OCI-LY7 (cell line): ENCODE measurements around the gene LRP4. TPM values are rescaled to one million over a fixed set of nuclear protein-coding genes. Genes with fewer than 3 reads are reported as not detected.
A peak's percentile ranks its signal among the peaks of the same experiment; 100 is the strongest.

Source experiments
- BruUV-seq: library from RNA; stranded (reverse); fragments of 400-500 nt; replicated peaks from 2 replicates; lab custom pipeline; 2021; lab: Mats Ljungman, UMichigan
- CTCF ChIA-PET: fragments of 300-600 bp; sonication (Branson Sonifier 250); formaldehyde crosslinking; loops from one replicate; lab custom pipeline; 2022; ENCODE audit warnings: antibody characterized with exemption; ENCODE audit not compliant: unreplicated experiment; lab: Charles Lee
- POLR2A ChIA-PET: fragments of 300-600 bp; sonication (Branson Sonifier 250); formaldehyde crosslinking; loops from one replicate; lab custom pipeline; 2022; ENCODE audit warnings: antibody characterized with exemption; lab: Charles Lee
- DNase-seq: peaks from one replicate; pipeline ENCODE4 v3.0.0-alpha.2; 2015; ENCODE audit warnings: low spot score
- H2AFZ ChIP-seq: fragments of 200-600 bp; sonication (generic), shearing (Covaris generic); 2 replicates; pipeline ENCODE4 v1.6.1; 2014; ENCODE audit warnings: mild to moderate bottlenecking, antibody characterized with exemption, low read length, moderate library complexity
- H3K27ac ChIP-seq: fragments of 200-600 bp; sonication (generic); 2 replicates; pipeline ENCODE4 v1.5.1; 2014; ENCODE audit warnings: mixed run types, low read depth, mild to moderate bottlenecking, moderate library complexity, low read length, inconsistent platforms; ENCODE audit not compliant: poor library complexity, severe bottlenecking
- H3K36me3 ChIP-seq: fragments of 200-600 bp; sonication (generic); 2 replicates; pipeline ENCODE4 v1.6.1; 2014; ENCODE audit warnings: mild to moderate bottlenecking, antibody characterized with exemption, low read length, moderate library complexity, mixed read lengths; ENCODE audit not compliant: insufficient read depth
- H3K4me1 ChIP-seq: fragments of 200-600 bp; sonication (generic); 2 replicates; pipeline ENCODE4 v1.5.1; 2014; ENCODE audit warnings: mild to moderate bottlenecking, low read length; ENCODE audit not compliant: insufficient read depth, poor library complexity, severe bottlenecking
- H3K4me2 ChIP-seq: fragments of 200-600 bp; sonication (generic); 2 replicates; pipeline ENCODE4 v1.6.1; 2014; ENCODE audit warnings: mild to moderate bottlenecking, low read length
- H3K4me3 ChIP-seq: fragments of 200-600 bp; sonication (generic); 2 replicates; pipeline ENCODE4 v1.5.1; 2014; ENCODE audit warnings: mild to moderate bottlenecking, low read depth, low read length; ENCODE audit not compliant: poor library complexity, severe bottlenecking
- H3K79me2 ChIP-seq: fragments of 200-600 bp; sonication (generic); 2 replicates; pipeline ENCODE4 v1.6.1; 2016; ENCODE audit warnings: low read depth, mild to moderate bottlenecking, low read length, moderate library complexity, mixed read lengths; ENCODE audit not compliant: insufficient read depth
- H3K9me2 ChIP-seq: fragments of 200-600 bp; sonication (generic); 2 replicates; pipeline ENCODE4 v1.6.1; 2016; ENCODE audit warnings: mild to moderate bottlenecking, low read length, mixed read lengths; ENCODE audit not compliant: insufficient read depth
- H3K9me3 ChIP-seq: fragments of 200-600 bp; sonication (generic); 2 replicates; pipeline ENCODE4 v1.6.1; 2014; ENCODE audit warnings: mild to moderate bottlenecking, mixed run types, low read length, mixed read lengths
- H4K20me1 ChIP-seq: fragments of 200-600 bp; sonication (generic); 2 replicates; pipeline ENCODE4 v1.6.1; 2014; ENCODE audit warnings: mild to moderate bottlenecking, antibody characterized with exemption, low read length, moderate library complexity, mixed read lengths; ENCODE audit not compliant: insufficient read depth
- CTCF ChIP-seq: fragments of 200-600 bp; sonication (generic); conservative IDR thresholded peaks from 2 replicates; pipeline ENCODE4 v1.5.1; 2014; ENCODE audit warnings: mild to moderate bottlenecking, antibody characterized with exemption, low read length, moderate library complexity, mixed read lengths
- EZH2phosphoT487 ChIP-seq: fragments of 200-600 bp; sonication (generic); IDR thresholded peaks from 2 replicates; pipeline ENCODE4 v1.6.1; 2018; ENCODE audit warnings: low read depth, borderline replicate concordance, mild to moderate bottlenecking, mixed run types, antibody characterized with exemption, low read length, moderate library complexity, mixed read lengths
- intact Hi-C: fragments of 100-400 bp; cut with micrococcal nuclease; formaldehyde crosslinking; loops from one replicate; pipeline ENCODE4 v1.10.0; 2022; ENCODE audit not compliant: unreplicated experiment
- total RNA-seq, 2 experiments: library from RNA; depleted of rRNA in 1 of 2; stranded (reverse); fragments of >200 nt in 1 of 2; shearing (Covaris generic) in 1 of 2; gene quantifications; 2 replicates each; pipeline ENCODE4 v1.2.3, GENCODE V29; 2014 to 2022

The LRP4 gene
- total RNA-seq, 2 experiments from 2014 or later, result 19.8 to 28.5 TPM

DNA sequence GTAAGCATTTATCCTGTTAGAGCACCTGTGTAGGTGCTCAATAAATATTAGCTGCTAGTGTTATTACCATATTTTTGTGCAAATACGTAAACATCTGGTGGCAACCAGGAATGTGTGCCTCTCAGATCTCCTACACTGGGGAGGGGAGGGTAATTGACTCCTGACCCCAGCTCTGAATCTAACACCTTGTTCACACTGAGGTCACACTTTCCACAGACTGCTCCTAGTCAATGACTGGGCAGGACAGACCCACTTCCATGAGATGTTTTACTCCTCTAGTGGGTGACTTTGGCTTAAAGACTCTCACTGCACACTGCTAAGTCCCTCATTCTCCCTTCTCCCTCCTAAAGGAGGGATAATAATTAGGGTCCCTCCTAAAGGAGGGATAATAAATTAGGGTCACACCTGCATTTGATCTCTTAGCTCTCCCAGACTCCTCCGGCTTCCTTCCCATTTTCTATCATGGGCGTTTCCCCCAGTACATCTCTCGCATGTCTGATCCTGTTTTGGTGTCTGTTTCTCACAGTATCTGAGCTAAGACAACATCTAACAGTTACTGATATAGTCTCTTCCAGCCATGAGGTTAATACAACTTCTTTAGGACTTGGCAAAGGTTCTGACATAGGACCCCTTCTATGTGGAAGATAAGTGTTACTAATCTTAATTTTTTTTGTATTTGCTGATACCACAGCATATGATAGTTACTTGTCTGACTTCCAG, 26.2 kb upstream of the LRP4 start:
- H3K4me2 ChIP-seq, result no peak overlapping the region
- peaks cover 32% of the 10 kb centered on the region for H3K36me3 ChIP-seq
- no peak overlapping the region for H3K27ac ChIP-seq
- no peaks in the 10 kb centered on the region for H3K9me3 ChIP-seq
- H2AFZ ChIP-seq, result no peak overlapping the region
- no peaks in the 10 kb centered on the region; the same call in 1 of the 2 replicates for H3K79me2 ChIP-seq
- ChIA-PET POLR2A (interaction anchor here (0.7 to 1.6 kb wide), 4 partner anchors 19 to 271 kb away, joined by 4 to 6 read pairs (median 4); no protein-coding TSS in a partner anchor), CTCF (no interaction called here)
- peaks cover 12% of the 10 kb centered on the region for H3K4me1 ChIP-seq
- H3K4me3 ChIP-seq, result no peak overlapping the region
- H4K20me1 ChIP-seq, result no peaks in the 10 kb centered on the region
- intact Hi-C loops, result no loop called here
- BruUV-seq, result no TSS peak
- TF ChIP-seq CTCF, result no peak
- TF ChIP-seq EZH2phosphoT487, result no peak
- no peak for DNase-seq
- no peaks in the 10 kb centered on the region for H3K9me2 ChIP-seq

GRCh38 chr11:46942172-46942571, 23.8 kb upstream of the LRP4 start:
- H3K4me3 ChIP-seq, result no peak overlapping the region
- peaks cover 21% of the 10 kb centered on the region for H3K4me1 ChIP-seq
- CTCF ChIA-PET, result no interaction called here
- no peak for TF ChIP-seq EZH2phosphoT487
- no peak for TF ChIP-seq CTCF
- intact Hi-C loops, result no loop called here
- POLR2A ChIA-PET, result interaction anchor here (1.0 to 1.5 kb wide), 6 partner anchors 9 to 38 kb away, joined by 3 to 5 read pairs (median 3); no protein-coding TSS in a partner anchor
- peaks cover 28% of the 10 kb centered on the region for H3K36me3 ChIP-seq
- TSS peak; percentile 1 for BruUV-seq
- H3K9me2 ChIP-seq, result no peaks in the 10 kb centered on the region
- no peaks in the 10 kb centered on the region for H3K9me3 ChIP-seq
- DNase-seq, result no peak
- no peak overlapping the region for H2AFZ ChIP-seq
- H3K27ac ChIP-seq, result no peak overlapping the region
- no peak overlapping the region for H3K4me2 ChIP-seq
- H4K20me1 ChIP-seq, result no peaks in the 10 kb centered on the region
- peaks cover 10% of the 10 kb centered on the region; the same call in 1 of the 2 replicates for H3K79me2 ChIP-seq
